SH-SY5Y (cell line): ENCODE results near the gene ADD1.

ENCODE experiments used
- GATA2 ChIP-seq: IDR thresholded peaks from 2 replicates; pipeline ENCODE4 v1.6.1; 2011; ENCODE audit warnings: mild to moderate bottlenecking, low read depth, low read length
- GATA3 ChIP-seq: IDR thresholded peaks from 2 replicates; pipeline ENCODE4 v1.6.1; 2011; ENCODE audit warnings: low read depth, mild to moderate bottlenecking, low read length, moderate library complexity

- TF ChIP-seq GATA3 (no peak), GATA2 (no peak)
Measured at GRCh38 chr4:2901186-2901585, 57.5 kb downstream of the ADD1 start.
